ENCODE data around the gene SLC34A2. TPM values are rescaled to one million over a fixed set of nuclear protein-coding genes. Genes with fewer than 3 reads are reported as not detected.

The SLC34A2 gene
- total RNA-seq, 4 donors from 2014 or later: 0.42 to 1.7 (median 0.63) TPM; not detected in 1

DNA sequence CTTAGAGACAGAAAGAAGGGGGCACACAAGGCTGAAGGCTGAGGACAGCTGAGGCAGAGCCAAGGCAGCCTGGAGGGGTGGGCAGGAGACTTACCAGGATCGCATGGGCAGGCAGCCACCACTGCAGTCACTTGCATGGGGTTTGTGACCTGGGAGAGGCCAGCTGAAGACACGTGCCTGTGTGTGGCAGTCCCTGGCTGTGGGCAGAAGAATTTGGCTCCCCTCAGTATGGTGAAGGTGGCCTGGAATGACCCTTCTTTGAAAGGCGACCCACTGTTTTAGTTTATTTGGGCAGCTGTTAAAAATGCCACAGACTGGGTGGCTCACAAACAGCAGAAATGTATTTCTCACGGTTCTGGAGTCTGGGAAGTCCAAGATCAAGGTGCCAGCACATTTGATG lies 22.1 kb upstream of the SLC34A2 start:
- H3K27me3 ChIP-seq: peaks cover 0 to 4% (median 0%) of the 10 kb centered on the region in 4 donors
- H3K4me3 ChIP-seq: no peak overlapping the region
- no peak for DNase-seq (ENCODE audit: extremely low spot score)
- H3K27ac ChIP-seq (replicated peaks in 1 of 4): no peak overlapping the region
- H3K36me3 ChIP-seq: no peaks in the 10 kb centered on the region
- H3K4me1 ChIP-seq: no peaks in the 10 kb centered on the region
- WGBS: 79% methylated on average over 4 of the region's 4 CpGs
- H3K9me3 ChIP-seq: peaks cover 0 to 4% (median 0%) of the 10 kb centered on the region in 4 donors
- intact Hi-C loops (cut with DNase I): no loop called here
- no peak for TF ChIP-seq CTCF (IDR thresholded peaks at IDR 0.05)
- no peak for TF ChIP-seq POLR2A (IDR thresholded peaks at IDR 0.05; ENCODE audit: low read depth)
- TF ChIP-seq EP300 (IDR thresholded peaks at IDR 0.05): no peak
- no peak for TF ChIP-seq POLR2AphosphoS5 (IDR thresholded peaks at IDR 0.05)

DNA sequence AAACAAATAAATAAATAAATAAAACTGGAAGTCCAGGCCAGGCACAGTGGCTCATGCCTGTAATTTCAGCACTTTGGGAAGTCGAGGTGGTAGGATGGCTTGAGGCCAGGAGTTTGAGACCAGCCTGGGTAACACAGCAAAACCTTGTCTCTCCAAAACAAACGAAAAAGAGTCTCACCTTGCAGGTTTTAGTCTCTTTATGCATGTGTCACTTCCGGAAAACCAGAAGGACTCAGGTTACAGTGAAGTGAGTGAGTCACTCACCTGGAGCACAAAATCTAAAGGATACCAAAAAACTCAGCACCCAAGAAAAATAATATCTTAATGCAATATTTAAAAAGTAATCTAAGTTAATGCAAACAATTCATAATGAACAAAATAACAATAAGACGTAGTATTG lies 20.1 kb upstream of the SLC34A2 start:
- Histone ChIP-seq H3K27me3 (no peaks in the 10 kb centered on the region), H3K36me3 (no peaks in the 10 kb centered on the region), H3K4me3 (no peak overlapping the region), H3K4me1 (no peaks in the 10 kb centered on the region), H3K27ac (replicated peaks in 1 of 4) (no peak overlapping the region), H3K9me3 (peaks cover 0 to 4% (median 0%) of the 10 kb centered on the region in 4 donors)
- no peak for DNase-seq (ENCODE audit: extremely low spot score)
- intact Hi-C loops (cut with DNase I): no loop called here
- 87% methylated on average over 4 of the region's 4 CpGs for WGBS
- TF ChIP-seq CTCF (IDR thresholded peaks at IDR 0.05): no peak
- TF ChIP-seq POLR2A (IDR thresholded peaks at IDR 0.05; ENCODE audit: low read depth): no peak
- TF ChIP-seq POLR2AphosphoS5 (IDR thresholded peaks at IDR 0.05): no peak
- no peak for TF ChIP-seq EP300 (IDR thresholded peaks at IDR 0.05)

DNA sequence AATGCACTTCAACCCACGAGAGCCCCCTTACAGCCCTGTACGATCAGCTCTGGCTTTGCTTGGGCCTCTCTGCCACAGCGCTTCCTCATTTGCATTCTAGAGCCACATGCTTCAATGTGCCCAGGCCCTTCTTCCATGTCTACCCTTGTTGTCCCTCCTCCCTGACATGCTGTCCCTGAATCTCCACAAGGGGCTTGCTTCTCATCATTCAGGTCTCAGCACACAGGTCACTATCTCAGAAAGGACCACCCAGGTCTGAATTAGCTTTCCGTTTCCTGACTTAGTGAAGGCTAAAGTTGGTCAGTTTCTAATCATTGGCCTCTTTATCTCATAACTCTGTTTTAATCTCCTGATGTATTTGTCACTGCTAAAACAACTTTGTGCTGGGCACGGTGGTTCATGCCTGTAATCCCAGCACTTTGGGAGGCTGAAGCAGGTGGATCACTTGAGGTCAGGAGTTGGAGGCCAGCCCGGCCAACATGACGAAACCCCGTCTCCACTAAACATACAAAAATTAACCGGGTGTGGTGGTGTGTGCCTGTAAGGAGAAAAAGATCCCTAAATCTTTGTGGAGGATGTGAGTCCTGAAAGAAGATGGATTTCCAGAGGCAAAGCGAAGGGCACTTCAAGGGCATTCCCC lies 17.9 kb upstream of the SLC34A2 start:
- peaks cover 0 to 4% (median 0%) of the 10 kb centered on the region in 4 donors for H3K9me3 ChIP-seq
- no peak overlapping the region for H3K27ac ChIP-seq (replicated peaks in 1 of 4)
- H3K27me3 ChIP-seq: no peaks in the 10 kb centered on the region
- 89% methylated on average over 10 of the region's 10 CpGs for WGBS
- no peak for DNase-seq (ENCODE audit: extremely low spot score)
- H3K36me3 ChIP-seq: no peaks in the 10 kb centered on the region
- no peak overlapping the region for H3K4me3 ChIP-seq
- TF ChIP-seq EP300 (IDR thresholded peaks at IDR 0.05) (no peak), CTCF (IDR thresholded peaks at IDR 0.05) (no peak), POLR2AphosphoS5 (IDR thresholded peaks at IDR 0.05) (no peak), POLR2A (IDR thresholded peaks at IDR 0.05; ENCODE audit: low read depth) (no peak)
- no peaks in the 10 kb centered on the region for H3K4me1 ChIP-seq
- intact Hi-C loops (cut with DNase I): no loop called here

DNA sequence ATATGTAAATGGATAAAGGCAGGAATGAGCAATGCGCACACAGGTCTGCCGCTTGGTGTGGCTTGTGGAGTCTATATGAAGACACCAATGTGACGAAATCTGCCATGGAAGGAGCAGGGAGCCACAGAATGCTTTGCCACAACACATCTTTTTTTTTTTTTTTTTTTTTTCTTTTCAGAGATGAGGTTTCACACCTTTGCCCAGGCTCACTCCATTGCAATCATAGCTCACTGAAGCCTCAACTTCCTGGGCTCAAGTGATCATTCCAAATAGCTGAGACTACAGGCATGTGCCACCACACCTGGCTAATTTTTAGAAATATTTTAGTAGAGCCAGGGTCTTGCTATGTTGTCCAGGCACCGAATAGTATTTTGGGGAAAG lies 17.4 kb upstream of the SLC34A2 start:
- Histone ChIP-seq H3K27ac (replicated peaks in 1 of 4) (no peak overlapping the region), H3K36me3 (no peaks in the 10 kb centered on the region), H3K27me3 (no peaks in the 10 kb centered on the region), H3K4me3 (no peak overlapping the region), H3K4me1 (no peaks in the 10 kb centered on the region), H3K9me3 (peaks cover 0 to 4% (median 0%) of the 10 kb centered on the region in 4 donors)
- WGBS: 87% methylated on average over 4 of the region's 4 CpGs
- TF ChIP-seq POLR2AphosphoS5 (IDR thresholded peaks at IDR 0.05): no peak
- no peak for TF ChIP-seq CTCF (IDR thresholded peaks at IDR 0.05)
- no peak for TF ChIP-seq EP300 (IDR thresholded peaks at IDR 0.05)
- TF ChIP-seq POLR2A (IDR thresholded peaks at IDR 0.05; ENCODE audit: low read depth): no peak
- intact Hi-C loops (cut with DNase I): no loop called here
- DNase-seq (ENCODE audit: extremely low spot score): no peak

DNA sequence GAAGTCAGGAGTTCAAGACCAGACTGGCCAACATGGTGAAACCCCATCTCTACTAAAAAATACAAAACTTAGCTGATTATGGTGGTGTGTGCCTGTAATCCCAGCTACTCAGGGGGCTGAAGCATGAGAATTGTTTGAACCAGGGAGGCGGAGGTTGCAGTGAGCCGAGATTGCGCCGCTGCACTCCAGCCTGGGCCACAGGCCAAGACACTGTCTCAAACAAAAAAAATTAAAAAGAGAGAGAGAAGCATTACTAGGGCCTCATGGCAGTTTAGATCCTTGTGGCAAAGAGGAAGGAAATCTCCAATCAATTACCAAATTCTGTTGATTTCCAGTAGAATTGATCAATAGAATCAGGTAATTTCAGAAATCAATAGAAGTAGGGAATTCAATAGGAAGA lies 16.8 kb upstream of the SLC34A2 start:
- intact Hi-C loops (cut with DNase I): no loop called here
- H3K27me3 ChIP-seq: no peaks in the 10 kb centered on the region
- TF ChIP-seq POLR2A (IDR thresholded peaks at IDR 0.05; ENCODE audit: low read depth) (no peak), EP300 (IDR thresholded peaks at IDR 0.05) (no peak)
- no peak overlapping the region for H3K4me3 ChIP-seq
- no peaks in the 10 kb centered on the region for H3K4me1 ChIP-seq
- 34% methylated on average over 4 of the region's 4 CpGs for WGBS
- no peaks in the 10 kb centered on the region for H3K9me3 ChIP-seq
- no peaks in the 10 kb centered on the region for H3K36me3 ChIP-seq
- no peak overlapping the region for H3K27ac ChIP-seq (replicated peaks in 1 of 4)
- no peak for DNase-seq (ENCODE audit: extremely low spot score)

Data from esophagus muscularis mucosa (tissue), 4 donors.